K562 (cell line): Measurements from ENCODE around the gene WNT8A. TPM values are rescaled to one million over a fixed set of nuclear protein-coding genes. Genes with fewer than 3 reads are reported as not detected.
A peak's percentile ranks its signal among the peaks of the same experiment; 100 is the strongest.

Experiments used
- ATAC-seq: fragments of 200-7000 bp; cut with Tn5 transposase; 3 replicates; pipeline ENCODE4 v1.9.1; 2020; ENCODE audit warnings: moderate library complexity
- BruUV-seq: library from RNA; stranded (reverse); fragments of 400-500 nt; replicated peaks from 2 replicates; lab custom pipeline; 2021; lab: Mats Ljungman, UMichigan
- CTCF ChIA-PET: fragments of 300-600 bp; formaldehyde crosslinking; extraction: SDS; loops from one replicate; lab custom pipeline; 2021; ENCODE audit warnings: low intra/inter-chr PET ratio; lab: Yijun Ruan, JAX
- POLR2A ChIA-PET: fragments of 300-600, 350-650 bp; sonication (Branson Sonifier 250); formaldehyde crosslinking; extraction: SDS; loops from one replicate; lab custom pipeline; 2021; ENCODE audit warnings: antibody characterized with exemption, inconsistent platforms; lab: Yijun Ruan, JAX
- DNase-seq, 4 experiments: peaks; one replicate each; pipeline versions ENCODE4 v3.0.0 to v3.0.0-alpha.2; 2011 to 2018; ENCODE audit warnings: low spot score in 3 of 4, mixed read lengths in 3 of 4; ENCODE audit errors: extremely low read depth in 1 of 4
- FAIRE-seq: peaks from 2 replicates; lab custom pipeline; 2011; peaks lifted over from hg19 to GRCh38; lab: Jason Lieb, UNC
- H2AFZ ChIP-seq: 2 replicates; pipeline ENCODE4 v1.6.0; 2011; ENCODE audit warnings: low read depth, low read length, control low read depth, inconsistent platforms
- H3K27ac ChIP-seq: fragments of 200-600 bp; 3 replicates; pipeline ENCODE4 v1.8.0; 2011; ENCODE audit warnings: low read depth, mild to moderate bottlenecking, control low read depth, inconsistent platforms, low read length, moderate library complexity, mixed read lengths; ENCODE audit errors: extremely low read depth
- H3K27me3 ChIP-seq, 2 experiments: fragments of 300-600 bp in 1 of 2; 2 replicates in 1 of 2; 3 replicates in 1 of 2; pipeline versions ENCODE4 v1.6.0 to v1.8.0; 2011; ENCODE audit warnings: inconsistent platforms in 2 of 2, low read length in 2 of 2, mild to moderate bottlenecking in 1 of 2, mixed read lengths in 1 of 2, moderate library complexity in 1 of 2; ENCODE audit not compliant: control insufficient read depth in 2 of 2, insufficient read depth in 2 of 2
- H3K36me3 ChIP-seq: fragments of 300-600 bp; 3 replicates; pipeline ENCODE4 v1.8.0; 2011; ENCODE audit warnings: mild to moderate bottlenecking, low read length, inconsistent platforms; ENCODE audit not compliant: control insufficient read depth, insufficient read depth
- H3K4me1 ChIP-seq, 2 experiments: fragments of 200-600 bp in 1 of 2; replicated peaks in 1 of 2; 2 replicates in 1 of 2; 3 replicates in 1 of 2; pipeline versions ENCODE4 v1.5.1 to v1.8.0; 2011; ENCODE audit warnings: inconsistent platforms in 2 of 2, low read length in 2 of 2, mild to moderate bottlenecking in 1 of 2, mixed read lengths in 1 of 2, moderate library complexity in 1 of 2; ENCODE audit not compliant: control insufficient read depth in 2 of 2, insufficient read depth in 2 of 2
- H3K4me2 ChIP-seq: 2 replicates; pipeline ENCODE4 v1.6.1; 2011; ENCODE audit warnings: low read length, control low read depth, inconsistent platforms, mixed read lengths; ENCODE audit not compliant: insufficient read depth
- H3K4me3 ChIP-seq: fragments of 200-600 bp; sonication (generic), shearing (Covaris generic); 2 replicates; pipeline ENCODE4 v1.5.1; 2016; ENCODE audit warnings: control low read depth, inconsistent platforms
- H3K79me2 ChIP-seq: fragments of 200-600 bp; 3 replicates; pipeline ENCODE4 v1.8.0; 2011; ENCODE audit warnings: low read length, inconsistent platforms; ENCODE audit not compliant: control insufficient read depth, insufficient read depth
- H3K9ac ChIP-seq, 2 experiments: 2 replicates each; pipeline versions ENCODE4 v1.6.0 to v1.6.1; 2011; ENCODE audit warnings: low read depth in 2 of 2, low read length in 2 of 2, control low read depth in 1 of 2, inconsistent platforms in 1 of 2, mild to moderate bottlenecking in 1 of 2, mixed read lengths in 1 of 2; ENCODE audit not compliant: insufficient read depth in 1 of 2
- H3K9me1 ChIP-seq: one replicate; pipeline ENCODE4 v1.6.0; 2011; ENCODE audit warnings: inconsistent platforms, mild to moderate bottlenecking, low read length, moderate library complexity; ENCODE audit not compliant: control insufficient read depth, insufficient read depth
- H3K9me3 ChIP-seq: replicated peaks from 2 replicates; pipeline ENCODE4 v1.5.1; 2011; ENCODE audit warnings: low read depth, low read length, inconsistent platforms; ENCODE audit not compliant: control insufficient read depth, insufficient read depth
- H4K20me1 ChIP-seq: replicated peaks from 2 replicates; pipeline ENCODE4 v1.6.1; 2011; ENCODE audit warnings: low read length, inconsistent platforms, mixed read lengths; ENCODE audit not compliant: control insufficient read depth, insufficient read depth
- ZBTB11 ChIP-seq, 3 experiments: fragments of 200-800 bp in 1 of 3; fragments of 250-450 bp in 1 of 3; fragments of 450-650 bp in 1 of 3; sonication (Bioruptor Pico) in 1 of 3; sonication (Bioruptor generic) in 1 of 3; formaldehyde crosslinking in 1 of 3; IDR thresholded peaks; 2 replicates each; pipeline versions ENCODE4 v1.6.1 to v1.8.0; 2016 to 2022; ENCODE audit warnings: mild to moderate bottlenecking in 2 of 3, missing genetic modification characterization in 2 of 3, missing compliant biosample characterization in 1 of 3, moderate library complexity in 1 of 3
- ZNF121 ChIP-seq: sonication (generic); formaldehyde crosslinking; conservative IDR thresholded peaks from 2 replicates; pipeline ENCODE4 v1.8.0; 2022; ENCODE audit warnings: missing genetic modification reagents
- WGBS: fragments of 100-300 bp; shearing (Covaris generic); methylation state at CpG from one replicate; pipeline ENCODE4 v1.1.6; 2016; ENCODE audit warnings: low coverage, mixed read lengths; ENCODE audit not compliant: insufficient coverage; ENCODE audit errors: missing lambda C conversion rate; 5-methylcytosine and 5-hydroxymethylcytosine counted together
- in situ Hi-C: fragments of 300-500 bp; cut with MboI; formaldehyde crosslinking; loops from 4 replicates; pipeline ENCODE4 v1.15.0; 2018; ENCODE audit warnings: inconsistent platforms, mixed read lengths
- intact Hi-C: fragments of 100-400 bp; cut with micrococcal nuclease; formaldehyde crosslinking; loops from 2 replicates; pipeline ENCODE4 v1.14.2; 2022
- polyA plus RNA-seq, 8 experiments: library from polyadenylated mRNA; depleted of rRNA in 4 of 8; stranded (reverse) in 5 of 8; unstranded in 3 of 8; fragments of >200 nt; fragmentation: Nextera tagmentation in 2 of 8; fragmentation: Illumina TruSeq in 1 of 8; extraction: Ambion mirVana in 2 of 8; extraction: Trizol in 1 of 8; gene quantifications; 2 replicates each; pipeline versions ENCODE4 v1.2.1 to v1.2.3, GENCODE V29; 2011 to 2014; ENCODE audit warnings: inconsistent platforms in 1 of 8, missing spikeins in 1 of 8
- total RNA-seq, 7 experiments: library from RNA; depleted of rRNA in 6 of 7; stranded (reverse); fragments of >200 nt in 6 of 7; fragmentation: Illumina TruSeq in 2 of 7; extraction: Trizol in 2 of 7; gene quantifications; 2 replicates each; pipeline versions ENCODE4 v1.2.1 to v1.2.3, GENCODE V29; 2011 to 2021; ENCODE audit warnings: low replicate concordance in 1 of 7

The WNT8A gene
- total and polyA plus RNA-seq, 9 of the 15 experiments (the other 6 are each of a cell fraction or from before 2014, with no cell fraction given): not detected

GRCh38 chr5:138105709-138106108 lies 21.9 kb downstream of the WNT8A start:
- no peaks in the 10 kb centered on the region for H3K9me1 ChIP-seq
- peaks cover 15 to 23% of the 10 kb centered on the region in 2 experiments; a peak in 4 of 5 replicates for H3K27me3 ChIP-seq
- H2AFZ ChIP-seq: no peak overlapping the region
- 9% methylated on average over 6 of the region's 6 CpGs for WGBS
- no peak overlapping the region for H3K4me3 ChIP-seq
- TF ChIP-seq ZBTB11 (CRISPR knock-in tag; IDR thresholded peaks at IDR 0.05): no peak
- peak; percentile 57; the same call in 1 of the 2 replicates for TF ChIP-seq ZNF121 (CRISPR knock-in tag)
- DNase-seq (no peak), ATAC-seq (no peak), FAIRE-seq (no peak)
- POLR2A ChIA-PET: no interaction called here
- no TSS peak for BruUV-seq
- H4K20me1 ChIP-seq: no peaks in the 10 kb centered on the region; the same call in 1 of the 2 replicates
- in situ Hi-C loops: no loop called here
- no peaks in the 10 kb centered on the region; a peak in 1 of 5 replicates for H3K4me1 ChIP-seq
- CTCF ChIA-PET: no interaction called here
- H3K36me3 ChIP-seq: no peaks in the 10 kb centered on the region
- H3K9me3 ChIP-seq: no peaks in the 10 kb centered on the region
- H3K4me2 ChIP-seq: no peak overlapping the region
- H3K79me2 ChIP-seq: no peaks in the 10 kb centered on the region
- intact Hi-C loops: no loop called here
- no peak overlapping the region for H3K9ac ChIP-seq
- H3K27ac ChIP-seq: no peak overlapping the region
